CD4-positive, CD25-positive, alpha-beta regulatory T cell (primary cell): ENCODE measurements around the gene CA4. TPM values are rescaled to one million over a fixed set of nuclear protein-coding genes. Genes with fewer than 3 reads are reported as not detected.
A peak's percentile ranks its signal among the peaks of the same experiment; 100 is the strongest.

ENCODE experiments used
- ATAC-seq, 2 donors: fragments of 150-1000 bp; cut with Tn5 transposase; one replicate each; pipeline ENCODE4 v1.10.0; 2021; ENCODE audit warnings: low read depth in 2 of 2, moderate number of reproducible peaks in 2 of 2, moderate library complexity in 1 of 2
- DNase-seq, 3 donors: peaks; one replicate each; pipeline versions ENCODE4 v3.0.0 to v3.0.0-alpha.2; 2012 to 2022; ENCODE audit warnings: mixed read lengths in 1 of 3
- H3K27ac ChIP-seq: one replicate; pipeline ENCODE4 v1.7.0; 2013; ENCODE audit warnings: mild to moderate bottlenecking, low read length; ENCODE audit not compliant: insufficient read depth, poor library complexity, severe bottlenecking
- H3K27me3 ChIP-seq: one replicate; pipeline ENCODE4 v1.7.0; 2013; ENCODE audit warnings: low read length; ENCODE audit not compliant: control insufficient read depth, insufficient read depth
- H3K36me3 ChIP-seq: one replicate; pipeline ENCODE4 v1.7.0; 2013; ENCODE audit warnings: mild to moderate bottlenecking, low read length, moderate library complexity; ENCODE audit not compliant: control insufficient read depth, insufficient read depth
- H3K4me1 ChIP-seq: 2 replicates; pipeline ENCODE4 v1.7.0; 2013; ENCODE audit warnings: mild to moderate bottlenecking, low read length; ENCODE audit not compliant: insufficient read depth, control insufficient read depth, poor library complexity, severe bottlenecking
- H3K4me3 ChIP-seq: one replicate; pipeline ENCODE4 v1.7.0; 2013; ENCODE audit warnings: low read depth, mild to moderate bottlenecking, low read length, moderate library complexity
- H3K9me3 ChIP-seq, 2 experiments: 1 replicate in 1 of 2; 2 replicates in 1 of 2; pipeline ENCODE4 v1.7.0; 2013; ENCODE audit warnings: low read length in 2 of 2, mild to moderate bottlenecking in 1 of 2, moderate library complexity in 1 of 2; ENCODE audit not compliant: control insufficient read depth in 2 of 2
- H3K27ac Mint-ChIP-seq, 3 donors: one replicate each; pipeline ENCODE4 v1.8.0; 2020 to 2022; ENCODE audit warnings: mild to moderate bottlenecking in 3 of 3, mixed read lengths in 3 of 3, moderate library complexity in 2 of 3
- H3K27me3 Mint-ChIP-seq: one replicate; pipeline ENCODE4 v1.8.0; 2022; ENCODE audit warnings: mild to moderate bottlenecking, mixed read lengths
- H3K36me3 Mint-ChIP-seq: one replicate; pipeline ENCODE4 v1.8.0; 2020; ENCODE audit warnings: mixed read lengths
- H3K4me1 Mint-ChIP-seq, 4 donors: one replicate each; pipeline ENCODE4 v1.8.0; 2020 to 2022; ENCODE audit warnings: mixed read lengths in 4 of 4, mild to moderate bottlenecking in 1 of 4
- H3K4me3 Mint-ChIP-seq, 4 donors: one replicate each; pipeline ENCODE4 v1.8.0; 2020 to 2022; ENCODE audit warnings: mild to moderate bottlenecking in 4 of 4, mixed read lengths in 4 of 4, moderate library complexity in 3 of 4
- H3K9me3 Mint-ChIP-seq, 7 donors: one replicate each; pipeline ENCODE4 v1.8.0; 2020 to 2022; ENCODE audit warnings: mixed read lengths in 7 of 7, mild to moderate bottlenecking in 3 of 7, moderate library complexity in 2 of 7
- polyA plus RNA-seq, 4 donors: library from polyadenylated mRNA; unstranded; fragments of 300-500 nt; fragmentation: Illumina TruSeq; gene quantifications; one replicate each; pipeline ENCODE4 v1.2.3, GENCODE V29; 2021
- total RNA-seq: library from RNA; stranded (reverse); gene quantifications from one replicate; pipeline ENCODE4 v1.2.3, GENCODE V29; 2022

Gene CA4
- total and polyA plus RNA-seq, 5 donors from 2014 or later: not detected

DNA sequence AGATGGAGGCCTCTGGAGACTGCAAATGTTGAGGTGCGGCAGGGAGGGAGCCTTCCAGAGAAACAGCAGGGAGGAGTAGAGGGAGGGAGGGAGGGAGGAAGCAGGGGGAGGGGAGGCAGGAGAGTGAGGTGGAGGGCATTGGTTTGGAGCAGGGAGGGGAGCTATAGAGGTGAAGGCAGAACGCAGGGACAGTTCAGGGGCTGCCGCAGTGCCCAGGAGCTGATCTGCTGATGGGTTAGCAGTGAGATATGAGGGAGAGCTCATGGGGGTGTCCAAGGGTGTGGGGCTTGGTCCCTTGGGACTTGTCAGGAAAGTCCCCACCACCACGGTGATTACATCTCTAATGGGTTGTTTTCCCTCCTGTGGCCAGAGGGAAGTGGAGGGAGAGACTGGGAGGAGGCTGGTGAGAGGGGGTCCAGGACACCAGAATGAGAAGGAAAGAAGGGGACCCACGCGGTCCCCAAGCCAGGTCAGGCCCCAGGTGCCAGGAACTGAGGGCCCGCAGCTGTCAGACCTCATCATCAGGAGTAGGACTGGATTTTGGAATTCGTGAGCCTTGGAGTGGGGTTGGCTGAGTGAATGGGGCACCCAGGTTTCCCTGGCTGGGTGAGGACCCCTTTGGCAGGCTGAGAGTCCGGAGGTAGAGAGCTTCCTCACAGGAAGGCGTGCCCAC is 11.2 kb downstream of the CA4 start:
- Histone ChIP-seq H3K4me1 (peaks cover 9% of the 10 kb centered on the region), H3K9me3 (no peaks in the 10 kb centered on the region), H3K4me3 (no peak overlapping the region), H3K27ac (no peak overlapping the region), H3K27me3 (no peaks in the 10 kb centered on the region), H3K36me3 (no peaks in the 10 kb centered on the region)
- Mint-ChIP-seq H3K4me1 (peaks cover 0 to 16% (median 6%) of the 10 kb centered on the region in 4 donors), H3K9me3 (peaks cover 0 to 1% (median 0%) of the 10 kb centered on the region in 7 donors), H3K27ac (peak overlapping the region in 1 of 3 donors; percentile 86), H3K36me3 (peaks cover 6% of the 10 kb centered on the region), H3K27me3 (peaks cover 5% of the 10 kb centered on the region), H3K4me3 (no peak overlapping the region)
- DNase-seq: no peak
- no peak for ATAC-seq

DNA sequence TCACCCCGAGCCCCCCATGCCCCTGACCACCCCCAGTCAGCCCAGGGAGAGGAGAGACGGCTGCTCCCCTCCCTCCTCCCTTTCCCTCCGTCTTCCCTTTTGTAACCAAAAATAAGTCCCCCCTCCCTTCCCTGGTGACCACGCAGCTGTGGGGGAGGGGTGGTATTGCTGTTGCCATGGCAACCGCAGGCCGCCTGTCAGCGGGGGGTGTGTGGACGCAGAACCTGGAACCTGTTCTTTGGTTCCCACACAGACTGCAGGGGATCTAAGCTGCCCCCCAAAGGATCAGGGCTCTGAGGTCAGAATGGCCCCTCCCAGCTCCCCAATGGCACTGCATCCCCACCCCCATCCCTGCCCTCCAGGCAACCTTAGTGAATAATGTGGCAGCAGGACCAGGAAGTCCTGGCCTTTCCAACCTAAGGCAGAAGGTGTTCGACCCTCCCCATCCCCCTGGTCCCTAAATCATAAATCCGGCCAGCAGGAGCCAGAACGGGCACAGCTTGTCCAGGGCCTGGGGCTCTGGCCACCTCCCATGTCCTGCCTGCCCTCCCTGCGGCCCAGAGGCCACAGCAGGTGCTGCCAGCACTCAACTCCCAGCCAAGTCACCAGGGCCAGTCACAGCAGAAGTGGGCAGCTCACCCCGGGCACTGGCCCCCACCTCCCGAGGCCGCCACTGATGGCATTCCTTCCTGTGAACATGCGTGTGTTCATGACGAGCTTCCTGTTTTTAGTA is 12.0 kb downstream of the CA4 start:
- H3K27me3 ChIP-seq: no peaks in the 10 kb centered on the region
- DNase-seq (no peak), ATAC-seq (no peak)
- no peak overlapping the region for H3K4me3 ChIP-seq
- Mint-ChIP-seq H3K36me3 (peaks cover 6% of the 10 kb centered on the region), H3K4me1 (peaks cover 0 to 20% (median 10%) of the 10 kb centered on the region in 4 donors), H3K4me3 (no peak overlapping the region), H3K27ac (no peak overlapping the region), H3K27me3 (peaks cover 5% of the 10 kb centered on the region), H3K9me3 (peaks cover 0 to under 1% (median 0%) of the 10 kb centered on the region in 7 donors)
- H3K36me3 ChIP-seq: no peaks in the 10 kb centered on the region
- H3K9me3 ChIP-seq: no peaks in the 10 kb centered on the region
- no peak overlapping the region for H3K27ac ChIP-seq
- H3K4me1 ChIP-seq: peaks cover 13% of the 10 kb centered on the region

DNA sequence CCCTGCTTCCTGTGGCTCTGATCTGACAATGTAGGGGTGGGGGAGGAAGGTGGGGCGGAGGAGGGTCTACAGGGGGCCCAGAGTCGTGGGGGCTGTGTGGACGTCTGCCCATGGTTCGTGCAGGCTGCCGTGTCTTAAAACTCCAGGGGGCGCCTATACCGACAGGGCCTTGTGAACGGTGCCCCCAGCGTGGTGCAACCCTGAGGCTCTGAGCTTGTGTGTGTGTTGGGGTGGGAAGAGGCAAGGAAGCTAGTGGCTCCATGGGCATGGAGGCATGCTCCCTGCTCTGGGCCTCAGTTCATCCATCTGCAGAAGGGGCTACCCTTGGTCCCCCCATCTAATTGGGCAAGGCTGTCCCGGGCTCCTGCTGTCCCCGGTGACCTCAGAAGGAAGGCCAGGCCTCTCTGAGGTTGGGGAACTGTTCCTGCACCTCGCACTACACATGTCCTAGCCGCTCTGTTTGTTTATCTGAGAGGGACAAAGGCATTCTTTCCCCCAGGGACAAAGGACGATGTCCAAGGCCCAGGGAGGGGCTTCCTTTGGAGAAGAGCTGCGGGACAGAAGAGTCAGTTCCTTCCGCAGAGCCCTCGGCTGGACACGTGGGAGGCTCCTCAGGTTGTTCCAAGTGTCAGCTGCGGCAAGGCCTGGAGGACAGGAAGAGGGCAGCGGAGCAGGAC is 13.5 kb downstream of the CA4 start:
- Mint-ChIP-seq H3K36me3 (peaks cover 6% of the 10 kb centered on the region), H3K27me3 (peaks cover 5% of the 10 kb centered on the region), H3K4me1 (peaks cover 0 to 25% (median 14%) of the 10 kb centered on the region in 4 donors), H3K9me3 (no peaks in the 10 kb centered on the region), H3K27ac (peak overlapping the region in 1 of 3 donors; percentile 69), H3K4me3 (no peak overlapping the region)
- Histone ChIP-seq H3K9me3 (no peaks in the 10 kb centered on the region), H3K4me3 (no peak overlapping the region), H3K36me3 (no peaks in the 10 kb centered on the region), H3K27me3 (no peaks in the 10 kb centered on the region), H3K4me1 (peaks cover 13% of the 10 kb centered on the region), H3K27ac (no peak overlapping the region)
- DNase-seq (no peak), ATAC-seq (no peak)

DNA sequence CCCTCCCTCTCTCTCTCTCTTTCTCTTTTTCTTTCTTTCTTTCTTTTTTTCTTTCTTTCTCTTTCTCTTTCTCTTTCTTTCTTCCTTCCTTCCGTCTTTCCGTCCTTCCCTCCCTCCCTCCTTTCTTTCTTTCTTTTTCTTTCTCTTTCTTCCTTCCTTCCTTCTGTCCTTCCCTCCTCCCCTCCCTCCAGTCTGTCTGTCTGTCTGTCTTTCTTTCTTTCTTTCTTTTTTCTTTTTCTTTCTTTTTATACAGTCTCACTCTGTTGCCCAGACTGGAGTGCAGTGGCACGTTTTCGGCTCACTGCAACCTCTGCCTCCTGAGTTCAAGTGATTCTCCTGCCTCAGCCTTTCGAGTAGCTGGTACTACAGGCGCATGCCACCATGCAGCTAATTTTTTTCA is 14.4 kb downstream of the CA4 start:
- H3K9me3 ChIP-seq: no peaks in the 10 kb centered on the region
- Mint-ChIP-seq H3K27ac (peak overlapping the region in 1 of 3 donors; percentile 62), H3K27me3 (peaks cover 5% of the 10 kb centered on the region), H3K36me3 (peaks cover 6% of the 10 kb centered on the region), H3K9me3 (no peaks in the 10 kb centered on the region), H3K4me1 (peaks cover 0 to 25% (median 14%) of the 10 kb centered on the region in 4 donors), H3K4me3 (no peak overlapping the region)
- H3K4me1 ChIP-seq: peaks cover 13% of the 10 kb centered on the region
- no peak overlapping the region for H3K4me3 ChIP-seq
- DNase-seq (no peak), ATAC-seq (no peak)
- H3K27ac ChIP-seq: no peak overlapping the region
- no peaks in the 10 kb centered on the region for H3K27me3 ChIP-seq
- no peaks in the 10 kb centered on the region for H3K36me3 ChIP-seq

DNA sequence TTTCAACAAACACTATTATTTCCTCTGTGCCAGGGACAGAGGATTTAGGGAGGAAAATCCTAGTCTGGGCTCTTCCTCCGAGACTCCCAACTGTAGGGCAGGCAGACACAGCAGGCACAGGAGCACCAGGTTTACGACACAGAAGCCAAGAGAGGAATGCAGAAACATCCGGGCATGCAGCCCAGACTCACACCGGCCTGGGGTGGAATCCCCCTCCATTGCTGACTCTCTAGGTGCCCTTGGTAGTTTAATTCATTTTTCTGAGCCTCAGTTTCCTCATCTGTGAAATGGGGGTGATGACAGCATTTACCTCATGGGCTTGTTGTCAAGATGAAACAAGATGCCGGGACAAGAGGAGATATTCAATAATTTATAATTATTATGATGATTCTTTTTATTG is 14.9 kb downstream of the CA4 start:
- peaks cover 0 to 26% (median 14%) of the 10 kb centered on the region in 4 donors for H3K4me1 Mint-ChIP-seq

DNA sequence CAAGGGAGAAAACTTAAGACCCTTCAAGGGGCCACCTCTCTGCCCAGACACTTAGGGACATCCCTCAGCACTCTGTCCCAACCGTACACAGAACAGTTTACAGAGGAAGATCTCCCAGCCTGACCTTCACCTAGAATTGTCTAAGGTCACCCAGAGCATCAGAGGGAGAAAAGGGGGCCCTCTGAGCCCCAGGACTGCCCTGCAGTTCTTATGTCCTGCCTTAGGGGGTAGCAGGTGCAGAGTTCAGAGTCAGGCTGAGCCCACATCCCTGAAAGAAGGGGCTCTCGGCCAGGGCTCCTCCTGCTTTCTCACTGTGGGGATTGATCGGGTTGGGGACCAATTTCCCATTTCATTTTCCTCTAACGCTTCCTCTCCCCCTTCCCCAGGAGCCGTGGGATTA is 15.4 kb downstream of the CA4 start:
- no peaks in the 10 kb centered on the region for H3K9me3 Mint-ChIP-seq
- ATAC-seq (no peak), DNase-seq (no peak)
- peaks cover 18% of the 10 kb centered on the region for H3K4me1 ChIP-seq
- peaks cover 5% of the 10 kb centered on the region for H3K36me3 Mint-ChIP-seq
- no peak overlapping the region for H3K4me3 Mint-ChIP-seq
- H3K27ac ChIP-seq: no peak overlapping the region
- no peak overlapping the region for H3K4me3 ChIP-seq
- H3K27ac Mint-ChIP-seq: peak overlapping the region in 2 of 3 donors; percentile 65 to 83
- H3K27me3 ChIP-seq: no peaks in the 10 kb centered on the region
- H3K9me3 ChIP-seq: no peaks in the 10 kb centered on the region
- no peaks in the 10 kb centered on the region for H3K36me3 ChIP-seq
- H3K27me3 Mint-ChIP-seq: no peaks in the 10 kb centered on the region
- H3K4me1 Mint-ChIP-seq: peaks cover under 1 to 32% (median 18%) of the 10 kb centered on the region in 4 donors

More for the DNA sequence above, 14.9 kb downstream of the CA4 start:
- Histone ChIP-seq H3K4me1 (peaks cover 13% of the 10 kb centered on the region), H3K27ac (no peak overlapping the region), H3K4me3 (no peak overlapping the region), H3K27me3 (no peaks in the 10 kb centered on the region), H3K9me3 (no peaks in the 10 kb centered on the region), H3K36me3 (no peaks in the 10 kb centered on the region)
- H3K36me3 Mint-ChIP-seq: peaks cover 6% of the 10 kb centered on the region
- ATAC-seq: no peak
- H3K4me3 Mint-ChIP-seq: no peak overlapping the region
- DNase-seq: no peak
- peak overlapping the region in 1 of 3 donors; percentile 62 for H3K27ac Mint-ChIP-seq
- H3K9me3 Mint-ChIP-seq: no peaks in the 10 kb centered on the region
- H3K27me3 Mint-ChIP-seq: peaks cover 3% of the 10 kb centered on the region

DNA sequence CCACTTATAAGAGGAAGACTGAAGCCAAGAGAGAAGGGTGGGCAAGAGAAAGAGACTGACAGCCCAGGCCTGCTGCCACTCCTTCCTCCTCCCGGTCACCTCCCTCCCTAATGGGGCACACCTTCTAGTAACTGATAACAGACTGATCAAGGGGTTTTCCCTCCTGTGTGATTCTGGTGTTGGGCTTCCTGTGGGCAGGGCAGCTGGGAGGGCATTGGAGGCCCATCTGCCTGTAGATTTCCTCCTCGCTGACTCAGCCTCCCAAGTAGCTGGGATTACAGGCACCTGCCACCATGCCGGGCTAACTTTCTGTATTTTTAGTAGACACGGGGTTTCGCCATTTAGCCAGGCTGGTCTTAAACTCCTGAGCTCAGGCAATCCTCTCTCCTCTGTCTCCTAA is 16.2 kb downstream of the CA4 start:
- H3K4me1 ChIP-seq: peaks cover 25% of the 10 kb centered on the region
- H3K4me1 Mint-ChIP-seq: peaks cover 5 to 37% (median 26%) of the 10 kb centered on the region in 4 donors
- DNase-seq (peak in 1 of 3 donors; percentile 74), ATAC-seq (peak in 1 of 2 donors; percentile 53)
- no peak overlapping the region for H3K4me3 ChIP-seq
- peaks cover 1% of the 10 kb centered on the region for H3K36me3 Mint-ChIP-seq
- H3K27ac ChIP-seq: no peak overlapping the region
- peak overlapping the region in 2 of 4 donors; percentile 11 to 13 for H3K4me3 Mint-ChIP-seq
- no peaks in the 10 kb centered on the region for H3K36me3 ChIP-seq
- no peaks in the 10 kb centered on the region for H3K9me3 Mint-ChIP-seq
- no peaks in the 10 kb centered on the region for H3K27me3 ChIP-seq
- H3K9me3 ChIP-seq: no peaks in the 10 kb centered on the region
- peak overlapping the region in 2 of 3 donors; percentile 77 to 83 for H3K27ac Mint-ChIP-seq
- H3K27me3 Mint-ChIP-seq: no peaks in the 10 kb centered on the region
